ENCODE results near the gene FANCI.
"Not testable (repeated sequence)": the region's sequence is repeated elsewhere in the genome, so short reads cannot be mapped to it uniquely, and the experiment has no call there.

The FANCI gene

DNA sequence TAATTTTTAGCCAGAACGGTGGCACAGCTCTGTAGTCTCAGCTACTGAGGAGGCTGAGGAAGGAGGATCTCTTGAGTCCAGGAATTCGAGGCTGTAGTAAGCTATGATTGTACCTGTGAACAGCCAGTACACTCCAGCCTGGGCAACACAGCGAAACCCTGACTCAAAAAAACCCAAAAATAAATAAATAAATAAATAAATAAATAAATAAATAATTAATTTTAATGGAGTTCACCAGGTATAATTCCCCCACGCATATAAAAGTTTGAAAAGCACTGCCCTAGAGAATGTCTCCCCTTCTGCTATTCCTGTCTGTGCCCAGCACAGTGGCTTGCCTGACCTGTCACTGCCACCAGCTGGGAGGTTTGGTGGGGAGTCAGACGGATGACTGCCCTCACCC lies 18.2 kb upstream of the FANCI start:
- DNase-seq (ENCODE audit: low spot score) = no peak

DNA sequence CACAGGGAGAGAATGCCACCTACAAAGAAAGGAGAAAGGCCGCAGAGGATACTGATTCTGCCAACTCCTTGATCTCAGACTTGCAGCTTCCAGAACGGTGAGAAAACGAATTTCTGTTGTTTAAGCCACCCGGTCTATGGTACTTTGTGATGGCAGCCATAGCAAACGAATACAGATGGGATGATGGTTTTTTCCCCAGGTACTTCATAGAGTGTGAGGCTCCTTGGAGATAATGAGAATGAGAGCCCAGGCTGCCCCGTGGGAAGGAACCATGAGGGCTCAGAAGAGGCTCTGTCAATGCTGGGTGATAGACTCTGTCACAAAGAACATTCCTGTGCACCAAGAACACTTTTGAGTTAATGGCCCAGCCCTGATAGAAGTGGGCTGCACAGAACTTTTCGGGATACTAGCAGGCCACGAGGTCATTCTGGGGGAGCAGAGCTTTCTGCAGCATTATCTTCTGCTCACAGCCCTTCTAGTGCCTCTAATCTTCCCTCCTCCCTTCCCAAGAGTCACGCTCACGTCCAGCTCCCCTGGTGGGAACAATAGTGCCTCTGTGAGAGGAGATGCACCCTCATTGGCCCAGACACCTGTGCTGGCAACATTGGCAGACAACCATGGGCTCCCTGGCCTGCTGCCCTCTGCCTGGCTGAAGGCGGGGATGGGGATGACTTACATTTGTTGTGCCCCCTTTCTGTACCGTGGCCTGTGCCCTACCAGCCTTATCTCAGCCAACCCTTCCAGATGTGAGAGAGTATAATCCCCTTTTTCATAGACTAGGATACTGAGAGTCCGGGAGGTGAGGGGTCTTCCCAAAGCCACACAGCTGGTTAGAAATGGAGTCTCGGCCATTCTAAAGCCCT lies 17.2 kb upstream of the FANCI start:
- DNase-seq (ENCODE audit: low spot score) = no peak

DNA sequence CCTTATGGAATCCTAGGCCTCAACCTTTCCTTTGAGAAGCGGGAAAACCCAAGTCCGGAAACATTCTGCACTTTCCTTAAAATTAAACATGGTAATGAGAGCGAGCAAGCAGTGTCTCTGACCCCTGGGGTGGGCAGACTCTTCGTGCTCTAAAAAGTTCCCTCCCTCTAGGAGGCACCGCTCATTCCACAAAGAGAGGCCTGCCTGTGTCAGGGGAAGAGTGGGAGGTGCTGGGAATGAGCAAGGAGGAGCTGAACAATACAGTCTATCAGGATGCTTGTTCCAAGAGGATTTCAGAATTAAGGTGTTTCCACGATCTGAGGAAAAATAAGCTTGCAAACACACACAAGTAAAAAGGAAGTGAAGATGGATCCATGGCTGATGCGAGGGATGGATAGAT lies 16.4 kb upstream of the FANCI start:
- DNase-seq (ENCODE audit: low spot score) = no peak

DNA sequence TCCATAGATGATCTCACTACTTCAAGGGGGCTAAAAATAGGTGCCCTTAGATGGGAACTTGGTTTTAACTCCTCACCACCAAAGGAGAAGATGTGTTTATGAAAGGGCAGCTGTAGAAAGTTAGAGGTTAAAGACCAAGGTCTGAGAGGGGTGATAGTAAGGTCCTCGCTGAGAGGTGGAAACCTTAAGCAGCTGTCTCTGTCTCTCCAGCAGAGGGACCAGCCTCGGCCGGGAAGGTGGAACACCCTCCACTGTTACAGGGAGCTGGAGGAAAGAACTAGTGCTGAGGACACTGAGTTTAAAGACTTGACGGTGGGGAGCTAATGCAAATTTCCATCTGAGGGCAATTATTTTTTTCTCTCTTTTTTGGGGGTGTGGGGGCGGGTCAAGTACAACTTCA lies 13.5 kb upstream of the FANCI start:
- DNase-seq (ENCODE audit: low spot score) = no peak

DNA sequence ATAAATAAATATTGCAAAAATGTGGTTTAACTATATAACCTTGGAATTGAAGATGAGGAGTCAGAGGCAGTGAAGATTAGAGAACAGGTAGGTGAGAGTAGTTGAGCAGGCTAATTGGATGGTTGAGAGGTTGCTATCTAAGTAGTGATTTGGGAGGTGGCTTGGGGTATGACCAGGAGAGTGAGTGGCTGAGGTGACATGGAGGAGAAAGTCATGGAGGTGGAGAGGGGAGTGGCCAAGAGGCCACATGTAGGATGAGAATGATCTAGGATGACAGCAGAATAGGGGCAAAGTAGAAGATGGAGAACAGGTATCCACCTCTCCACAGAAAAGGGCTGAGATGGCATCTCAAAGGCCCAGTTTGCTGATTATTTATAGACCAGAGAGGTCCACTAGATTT lies 11.9 kb upstream of the FANCI start:
- no peak for DNase-seq (ENCODE audit: low spot score)

DNA sequence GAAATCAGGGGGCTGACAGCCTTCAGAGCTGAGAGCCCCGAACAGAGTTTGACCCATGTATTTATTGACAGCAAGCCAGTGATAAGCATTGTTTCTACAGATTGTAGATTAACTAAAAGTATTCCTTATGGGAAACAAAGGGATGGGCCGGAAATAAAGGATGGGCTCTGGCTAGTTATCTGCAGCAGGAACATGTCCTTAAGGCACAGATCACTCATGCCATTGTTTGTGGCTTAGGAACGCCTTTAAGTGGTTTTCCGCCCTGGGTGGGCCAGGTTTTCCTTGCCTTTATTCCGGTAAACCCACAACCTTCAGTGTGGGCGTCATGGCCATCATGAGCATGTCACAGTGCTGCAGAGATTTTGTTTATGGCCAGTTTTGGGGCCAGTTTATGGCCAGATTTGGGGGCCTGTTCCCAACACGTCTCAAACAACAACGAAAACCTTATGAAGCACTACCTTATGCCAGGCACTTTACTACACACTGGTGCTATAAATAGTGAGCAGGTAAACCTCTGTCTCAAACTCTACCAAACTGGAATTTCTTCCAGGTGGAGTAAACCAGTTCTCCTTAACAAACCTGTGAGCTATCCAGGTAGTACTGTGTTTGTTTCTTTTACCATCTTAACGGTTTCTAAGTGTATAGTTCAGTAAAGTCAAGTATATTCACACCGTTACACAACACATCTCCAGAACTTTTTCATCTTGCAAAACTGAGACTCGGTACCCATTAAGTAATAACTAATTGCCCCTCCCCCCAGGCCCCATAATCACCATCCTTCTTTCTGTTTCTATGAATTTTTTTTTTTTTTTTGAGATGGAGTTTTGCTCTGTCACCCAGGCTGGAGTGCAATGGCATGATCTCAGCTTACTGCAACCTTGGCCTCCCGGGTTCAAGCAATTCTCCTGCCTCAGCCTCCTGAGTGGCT lies 3.6 kb upstream of the FANCI start:
- DNase-seq (ENCODE audit: low spot score) = not testable (repeated sequence)

DNA sequence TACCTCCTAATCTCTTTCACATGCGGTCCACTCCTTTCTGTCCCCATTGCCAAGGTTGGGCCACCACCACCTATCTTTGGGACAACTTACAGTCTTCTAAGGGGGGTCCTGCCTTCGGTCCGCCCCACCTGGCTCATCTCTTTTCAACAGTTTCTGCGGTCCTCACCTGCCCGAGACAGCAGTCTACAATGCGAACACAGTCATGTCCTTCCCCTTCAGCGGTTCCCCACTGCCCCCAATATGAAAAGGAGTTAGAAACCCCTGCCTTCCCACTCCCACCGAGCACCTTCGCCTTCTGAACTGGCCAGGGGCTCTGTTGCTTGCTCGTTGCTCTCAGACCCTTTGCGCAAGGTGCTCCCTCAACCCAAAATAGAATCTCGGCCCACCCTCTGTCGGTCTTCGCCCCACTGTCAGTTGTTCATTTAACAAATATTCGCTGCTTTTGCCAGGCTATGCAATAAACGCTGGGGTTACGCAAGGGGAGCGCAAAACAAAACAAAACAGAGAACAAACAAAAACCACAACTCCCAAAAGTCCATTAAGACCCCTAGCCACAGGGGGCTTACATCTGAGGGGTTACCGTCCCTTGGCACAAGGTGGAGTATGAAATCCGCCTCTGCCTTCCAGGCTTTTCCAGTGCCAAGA lies 611 bp upstream of the FANCI start:
- DNase-seq (ENCODE audit: low spot score) = no peak

DNA sequence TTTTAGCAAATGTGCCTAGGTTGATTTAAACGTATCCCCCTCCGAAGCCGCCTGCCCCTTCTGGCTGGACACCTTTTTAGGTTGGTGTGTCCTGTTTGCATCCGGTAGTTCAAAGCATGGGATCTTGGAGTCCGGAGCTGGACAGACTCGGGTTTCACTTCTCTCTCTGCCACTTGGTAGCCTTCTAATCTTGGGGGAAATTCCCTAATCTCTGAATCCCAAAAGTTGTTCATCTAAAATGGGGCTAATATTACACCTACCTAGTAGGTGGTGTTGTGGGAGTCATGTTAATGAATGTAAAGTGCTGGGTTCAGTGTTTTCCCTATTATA lies 760 bp downstream of the FANCI start:
- no peak for DNase-seq (ENCODE audit: low spot score)

DNA sequence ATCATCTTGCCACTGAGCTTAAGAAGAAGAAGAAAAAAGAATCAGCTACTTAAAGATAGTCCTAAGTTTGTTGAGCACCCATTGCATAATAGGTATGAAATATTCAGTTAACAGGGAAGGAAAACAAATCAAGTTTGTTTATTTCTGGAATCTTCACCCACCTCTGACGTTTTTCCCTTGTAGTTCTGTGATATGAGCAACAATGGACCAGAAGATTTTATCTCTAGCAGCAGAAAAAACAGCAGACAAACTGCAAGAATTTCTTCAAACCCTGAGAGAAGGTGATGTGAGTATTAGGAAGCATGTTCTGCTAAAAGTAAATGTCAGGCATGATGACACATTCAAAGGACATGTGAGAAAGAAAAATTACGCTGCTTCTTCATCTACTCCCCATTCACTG lies 3.7 kb downstream of the FANCI start:
- DNase-seq (ENCODE audit: low spot score) = no peak

DNA sequence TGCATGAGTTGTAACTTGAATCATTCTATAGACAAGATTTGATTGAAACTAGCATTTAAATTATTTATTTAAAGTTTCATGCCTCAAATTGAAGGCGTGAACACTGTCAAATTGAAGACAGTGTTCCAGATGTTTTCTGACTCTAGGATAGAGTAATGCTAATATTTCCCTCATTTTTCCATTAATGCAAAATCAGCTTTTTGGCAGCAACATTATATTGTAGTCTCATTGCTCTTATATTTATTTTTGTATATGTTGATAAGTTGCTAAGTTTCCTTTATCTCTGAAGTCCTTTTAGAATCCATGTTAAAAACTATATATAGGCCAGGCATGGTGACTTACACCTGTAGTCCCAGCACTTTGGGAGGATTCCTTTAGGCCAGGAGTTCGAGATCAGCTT lies 4.8 kb downstream of the FANCI start:
- DNase-seq (ENCODE audit: low spot score) = no peak

DNA sequence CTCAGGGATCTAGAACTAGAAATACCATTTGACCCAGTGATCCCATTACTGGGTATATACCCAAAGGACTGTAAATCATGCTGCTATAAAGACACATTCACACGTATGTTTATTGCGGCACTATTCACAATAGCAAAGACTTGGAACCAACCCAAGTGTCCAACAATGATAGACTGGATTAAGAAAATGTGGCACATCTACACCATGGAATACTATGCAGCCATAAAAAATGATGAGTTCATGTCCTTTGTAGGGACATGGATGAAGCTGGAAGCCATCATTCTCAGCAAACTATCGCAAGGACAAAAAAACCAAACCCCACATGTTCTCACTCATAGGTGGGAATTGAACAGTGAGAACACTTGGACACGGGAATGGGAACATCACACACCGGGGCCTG lies 6.4 kb downstream of the FANCI start:
- not testable (repeated sequence) for DNase-seq (ENCODE audit: low spot score)

DNA sequence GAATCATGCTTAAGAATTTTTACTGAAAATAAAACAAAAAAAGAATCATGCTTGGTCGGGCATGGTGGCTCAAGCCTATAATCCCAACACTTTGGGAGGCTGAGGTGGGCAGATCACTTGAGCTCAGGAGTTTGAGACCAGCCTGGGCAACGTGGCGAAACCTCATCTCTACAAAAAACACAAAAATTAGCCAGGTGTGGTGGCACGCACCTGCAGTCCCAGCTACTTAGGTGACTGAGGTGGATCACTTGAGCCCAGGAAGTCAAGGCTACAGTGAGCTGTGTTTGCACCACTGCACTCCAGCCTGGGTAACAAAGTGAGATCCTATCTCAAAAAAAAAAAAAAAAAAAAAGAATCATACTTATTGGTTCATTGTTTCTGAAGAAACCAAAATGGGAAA lies 33.5 kb downstream of the FANCI start:
- DNase-seq (ENCODE audit: low spot score) = not testable (repeated sequence)

DNA sequence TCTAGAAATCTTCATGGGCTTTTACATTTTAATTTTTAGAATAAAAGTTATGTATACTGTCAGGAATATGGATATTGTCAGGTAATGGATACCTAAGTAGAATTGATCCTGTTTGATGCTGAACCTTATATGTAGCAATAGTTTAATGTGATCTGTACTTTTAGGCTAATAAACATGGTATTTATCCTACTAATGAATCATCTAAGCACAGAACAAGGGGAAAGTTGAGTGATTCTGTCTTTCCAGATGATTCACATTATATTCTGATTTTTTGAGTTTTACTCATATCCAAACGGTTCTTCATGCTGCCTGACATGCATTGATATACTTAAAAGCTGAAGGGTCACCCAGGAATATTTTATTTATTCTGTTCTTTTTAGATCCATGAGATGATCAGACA lies 34.5 kb downstream of the FANCI start:
- DNase-seq (ENCODE audit: low spot score) = no peak

DNA sequence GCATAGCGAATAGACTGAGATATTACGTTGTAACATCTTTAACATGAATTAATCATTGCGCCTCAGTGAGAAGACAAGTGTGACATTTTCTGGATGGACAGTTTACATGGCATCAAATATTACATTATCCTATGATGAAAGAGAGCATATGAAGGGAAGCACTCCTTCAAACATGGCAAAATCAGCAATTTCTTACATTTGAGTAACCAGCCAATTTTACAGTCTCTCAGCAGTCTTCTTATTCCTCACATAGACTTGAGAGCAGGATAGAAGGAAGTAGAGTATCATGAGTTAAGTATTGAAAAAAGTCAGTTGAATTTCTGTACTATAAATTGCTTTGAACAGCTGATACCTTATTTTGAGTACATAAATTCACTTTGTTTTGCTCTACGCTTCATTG lies 38.9 kb downstream of the FANCI start:
- no peak for DNase-seq (ENCODE audit: low spot score)

DNA sequence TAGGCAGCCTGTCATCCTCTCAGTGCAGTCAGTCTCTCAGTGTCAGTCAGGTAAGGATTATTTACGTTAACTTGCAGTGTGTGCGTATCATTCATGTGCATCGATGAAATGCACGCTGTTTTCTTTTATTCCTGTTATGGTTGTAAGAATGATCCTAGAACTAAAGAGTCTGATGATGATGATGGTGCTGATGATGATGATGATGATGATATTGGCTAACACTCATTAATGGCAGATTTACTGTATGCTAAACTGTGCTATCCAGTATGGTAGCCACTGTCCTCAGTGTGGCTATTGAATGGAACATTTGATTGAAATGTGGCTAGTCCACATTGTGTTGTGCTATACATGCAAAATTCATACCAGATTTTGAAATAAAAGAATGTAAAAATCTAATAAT lies 39.4 kb downstream of the FANCI start:
- DNase-seq (ENCODE audit: low spot score) = no peak

DNA sequence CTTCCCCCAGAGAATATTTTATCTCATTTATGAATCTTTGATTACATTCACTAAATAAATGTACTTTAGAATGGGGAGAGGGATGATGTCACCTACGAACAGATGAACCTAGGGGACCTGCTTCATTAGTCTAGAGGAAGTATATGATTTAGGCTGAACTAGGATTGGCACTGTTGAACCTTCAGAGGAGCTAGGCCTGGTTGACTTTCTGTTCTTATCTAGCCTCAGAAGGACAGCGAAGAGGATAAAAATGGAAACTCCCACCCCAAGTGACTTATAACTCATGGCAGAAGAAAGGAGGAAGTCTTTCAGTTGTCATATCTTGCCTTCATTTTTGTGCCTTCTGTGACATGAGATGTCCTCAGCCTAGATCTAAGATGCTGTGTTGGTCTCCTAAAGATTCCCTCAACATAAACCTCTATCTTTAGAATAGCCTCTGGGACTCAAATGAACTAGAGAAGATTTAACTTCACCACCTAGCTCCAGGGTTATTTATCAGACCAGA lies 48.2 kb downstream of the FANCI start:
- no peak for DNase-seq (ENCODE audit: low spot score)

DNA sequence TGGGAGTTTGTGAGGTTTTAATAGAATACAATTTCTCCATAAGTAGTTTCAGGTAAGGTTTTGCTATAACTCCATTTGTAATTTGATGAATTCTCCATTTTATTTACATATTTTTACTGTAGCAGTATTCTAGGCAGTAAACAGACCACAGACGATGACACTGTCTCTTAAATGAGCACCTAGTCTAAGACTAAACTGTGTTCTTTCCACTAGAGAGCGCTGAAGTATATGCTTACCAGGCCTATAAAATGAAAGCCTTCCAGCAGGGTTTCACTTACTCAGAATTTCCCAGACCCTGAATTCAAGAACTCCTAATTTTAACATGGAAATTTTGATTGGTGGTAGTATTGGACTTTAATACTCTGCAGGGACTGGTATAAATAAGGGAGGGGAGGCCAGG lies 49.2 kb downstream of the FANCI start:
- DNase-seq (ENCODE audit: low spot score) = no peak

DNA sequence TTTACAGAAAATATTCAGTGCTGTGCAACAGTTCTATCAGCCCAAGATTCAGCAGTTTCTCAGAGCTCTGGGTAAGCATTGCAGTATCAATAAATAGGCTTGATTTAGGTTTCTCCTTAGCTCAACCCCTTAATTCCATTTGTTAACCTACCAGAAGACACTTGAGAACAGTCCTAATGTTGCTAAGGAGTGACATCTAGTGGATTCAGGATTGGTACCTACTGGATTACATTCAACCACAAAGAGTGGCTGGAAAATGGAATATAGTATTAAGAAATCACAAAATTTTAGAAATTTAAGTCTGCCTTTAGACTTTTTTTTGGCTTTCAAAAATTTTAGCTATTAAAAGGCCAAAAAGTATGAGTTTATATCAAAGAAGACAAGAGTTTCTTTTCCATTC lies 56.1 kb downstream of the FANCI start:
- no peak for DNase-seq (ENCODE audit: low spot score)

DNA sequence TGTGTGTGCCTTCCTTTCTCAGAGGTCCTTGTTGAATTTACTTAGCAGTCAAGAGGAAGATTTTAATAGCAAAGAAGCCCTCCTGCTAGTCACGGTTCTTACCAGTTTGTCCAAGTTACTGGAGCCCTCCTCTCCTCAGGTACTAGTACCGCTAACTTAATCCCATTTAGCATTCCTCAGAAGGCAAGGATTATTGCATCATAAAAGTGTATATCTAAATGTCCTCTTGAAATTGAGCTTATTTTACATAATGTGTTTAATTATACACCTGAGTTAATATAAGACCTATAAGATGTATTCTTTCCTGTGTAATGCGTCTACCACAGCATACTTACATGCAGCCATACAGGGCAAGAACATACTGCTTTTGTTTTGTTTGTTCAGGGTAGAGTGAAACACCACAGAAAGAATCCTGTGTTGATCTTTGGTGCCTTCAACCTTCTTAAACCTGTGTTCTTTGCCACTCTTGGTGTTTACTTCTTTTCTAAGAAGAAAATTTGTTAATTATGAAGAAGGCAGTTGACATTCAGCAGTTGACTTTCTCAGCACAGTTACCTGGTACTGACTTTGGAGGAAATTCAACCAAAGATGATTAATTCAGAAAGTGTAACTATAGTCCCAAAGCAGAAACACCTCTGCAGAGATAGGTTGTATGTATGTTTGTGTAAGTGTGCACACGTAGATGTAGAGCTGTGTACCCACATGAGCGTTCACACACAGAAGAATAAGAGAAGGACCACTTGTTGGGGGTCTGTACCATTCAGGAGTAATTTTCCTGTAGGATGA lies 57.7 kb downstream of the FANCI start:
- no peak for DNase-seq (ENCODE audit: low spot score)

DNA sequence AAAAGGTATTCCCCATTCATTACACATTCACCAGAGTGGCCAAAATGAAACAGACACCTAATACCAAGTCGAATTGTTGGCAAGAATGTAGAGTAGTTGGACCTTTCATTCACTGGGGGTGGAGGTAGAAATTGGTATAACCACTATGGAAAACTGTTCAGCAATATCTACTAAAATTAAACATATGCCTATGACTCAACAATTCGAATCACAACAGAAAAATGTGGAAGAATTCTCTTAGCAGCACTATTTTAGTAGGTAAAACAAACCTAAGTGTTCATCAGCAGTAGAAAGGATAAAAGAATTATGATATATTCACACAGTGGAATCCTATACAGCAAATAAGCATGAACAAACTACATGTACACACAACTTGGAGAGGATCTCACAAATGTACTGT lies 60.2 kb downstream of the FANCI start:
- DNase-seq (ENCODE audit: low spot score) = no peak

DNA sequence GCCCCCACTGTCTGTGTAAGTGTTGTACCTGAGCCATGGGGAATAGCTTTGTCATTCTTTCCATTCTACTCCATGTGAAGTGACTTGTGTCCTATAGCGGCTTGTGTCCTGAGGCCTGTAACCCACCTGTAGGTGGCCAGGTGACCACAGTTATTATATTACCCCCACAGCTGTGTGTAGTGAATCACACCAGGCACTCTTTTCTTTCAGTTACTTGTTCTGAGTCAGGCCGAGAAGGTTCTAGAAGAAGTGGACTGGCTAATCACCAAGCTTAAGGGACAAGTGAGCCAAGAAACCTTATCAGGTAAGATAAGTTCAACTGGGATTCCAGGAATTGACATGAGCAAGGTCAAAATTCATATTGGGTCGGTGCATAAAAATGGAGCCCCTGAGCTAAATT lies 61.6 kb downstream of the FANCI start:
- no peak for DNase-seq (ENCODE audit: low spot score)

DNA sequence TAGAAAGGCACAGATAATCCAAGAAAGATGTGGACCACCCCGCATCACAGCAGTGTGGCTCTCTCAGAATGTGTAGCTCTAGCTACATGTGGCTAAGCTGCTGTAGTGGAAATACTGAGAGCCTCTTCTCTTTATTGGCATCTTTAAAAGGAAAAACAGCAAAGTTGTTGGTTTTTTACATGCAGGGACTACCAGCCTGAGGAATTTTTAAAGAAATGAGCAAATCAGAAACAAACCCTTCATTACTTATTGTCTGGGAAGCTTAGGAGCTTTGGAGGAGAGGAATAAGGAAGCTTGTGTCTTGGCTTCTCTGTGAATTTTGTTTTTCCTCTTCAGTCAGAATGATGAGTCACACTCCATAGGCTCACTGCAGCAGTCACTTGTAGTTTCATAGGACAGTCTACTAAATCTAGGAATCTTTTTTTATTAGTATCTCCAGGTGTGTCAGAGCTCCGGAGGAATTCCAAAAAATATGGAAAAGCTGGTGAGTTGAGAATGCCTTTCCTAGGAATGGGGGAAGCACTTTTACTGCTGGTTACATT lies 63.3 kb downstream of the FANCI start:
- DNase-seq (ENCODE audit: low spot score) = peak; percentile 49

Measured in hepatic stellate cell (primary cell).